ENCODE measurements around the gene SLC7A6.
"Not testable (repeated sequence)": the region's sequence is repeated elsewhere in the genome, so short reads cannot be mapped to it uniquely, and the experiment has no call there.

Gene SLC7A6

DNA sequence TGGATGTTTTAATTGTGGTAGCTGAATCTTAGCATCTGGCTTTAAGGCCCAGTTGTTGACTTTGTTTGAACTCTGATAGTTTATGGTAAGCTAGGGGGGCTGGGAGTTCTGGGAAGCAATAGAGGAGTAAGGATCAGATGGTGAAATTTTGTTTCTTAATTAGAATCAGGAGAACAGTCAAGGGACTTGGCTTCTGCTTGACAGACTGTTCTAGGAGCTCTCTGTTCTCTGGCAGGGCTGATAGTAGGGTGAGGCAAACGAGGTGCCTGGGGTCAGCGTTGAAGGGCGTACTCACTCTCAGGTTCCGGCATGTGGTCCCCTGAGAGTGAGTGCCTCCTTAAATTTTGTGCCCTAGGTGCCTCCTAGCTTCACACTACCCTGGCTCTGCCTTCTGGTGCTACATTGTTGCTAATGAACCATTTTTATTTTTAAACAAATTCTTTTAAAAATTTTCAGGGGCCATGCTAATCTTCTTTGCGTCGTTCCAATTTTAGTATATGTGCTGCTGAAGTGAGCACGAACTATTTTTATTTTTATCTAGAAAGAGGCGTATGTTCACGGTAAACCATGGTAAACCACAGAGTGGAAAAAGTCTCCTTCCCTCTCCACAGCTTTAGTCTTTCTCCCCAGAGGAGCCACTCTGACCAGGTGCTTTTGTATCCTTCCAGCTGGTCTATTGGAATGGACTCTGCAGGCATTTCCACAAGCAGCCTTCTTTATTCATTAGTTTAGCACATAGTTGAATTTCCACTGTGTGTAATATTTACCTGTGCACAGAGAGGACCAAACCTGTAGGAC is 19.7 kb downstream of the SLC7A6 start:
- DNase-seq (ENCODE audit: low read depth in 2 of 2) = no peak

DNA sequence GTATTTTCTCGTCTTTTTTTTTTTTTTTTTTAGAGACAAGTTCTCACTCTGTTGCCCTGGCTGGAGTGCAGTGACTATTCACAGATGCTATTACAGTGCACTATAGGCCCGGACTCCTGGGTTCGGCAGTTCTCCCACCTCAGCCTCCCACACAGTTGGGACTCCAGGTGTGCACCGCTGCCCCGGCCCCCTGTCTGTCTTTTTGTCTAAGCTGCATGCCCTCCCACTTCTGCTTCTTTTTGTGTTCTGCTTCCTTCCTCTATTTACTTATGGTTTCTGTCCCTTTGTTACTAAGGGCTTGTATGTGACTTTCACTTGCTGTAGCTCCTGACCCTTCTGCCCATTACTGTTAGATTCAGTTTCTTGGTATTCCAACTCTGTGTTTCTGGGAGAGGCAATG is 20.5 kb downstream of the SLC7A6 start:
- DNase-seq (ENCODE audit: low read depth in 2 of 2) = no peak

- no peak for DNase-seq (ENCODE audit: low read depth in 2 of 2)
Measured at GRCh38 chr16:68285683-68286082, 21.4 kb downstream of the SLC7A6 start.

- no peak for DNase-seq (ENCODE audit: low read depth in 2 of 2)
Measured at GRCh38 chr16:68286153-68287074, 22.1 kb downstream of the SLC7A6 start.

- no peak for DNase-seq (ENCODE audit: low read depth in 2 of 2)
Measured at GRCh38 chr16:68287276-68288251, 23.2 kb downstream of the SLC7A6 start.

DNA sequence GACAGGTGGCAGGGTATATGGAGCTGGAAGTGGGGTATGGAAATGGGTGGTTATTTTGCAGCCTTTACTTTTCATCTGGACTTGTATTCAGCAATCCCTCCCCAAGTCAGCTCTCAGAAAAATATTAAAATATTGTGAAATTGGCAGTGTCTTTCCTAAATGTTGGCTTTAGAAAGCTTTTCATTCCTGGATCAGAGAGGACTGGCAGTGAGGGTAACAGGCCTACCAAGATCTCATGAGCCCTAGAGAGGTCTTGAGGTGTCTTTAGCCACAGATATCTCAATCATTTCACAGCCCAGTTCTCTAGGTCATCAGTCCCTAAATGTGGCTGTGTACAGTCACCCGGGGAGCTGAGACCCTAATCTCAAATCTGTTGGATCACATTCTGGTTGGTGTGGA is 23.9 kb downstream of the SLC7A6 start:
- DNase-seq (ENCODE audit: low read depth in 2 of 2) = no peak

- DNase-seq (ENCODE audit: low read depth in 2 of 2) = not testable (repeated sequence)
Measured at GRCh38 chr16:68288796-68289195, 24.5 kb downstream of the SLC7A6 start.

DNA sequence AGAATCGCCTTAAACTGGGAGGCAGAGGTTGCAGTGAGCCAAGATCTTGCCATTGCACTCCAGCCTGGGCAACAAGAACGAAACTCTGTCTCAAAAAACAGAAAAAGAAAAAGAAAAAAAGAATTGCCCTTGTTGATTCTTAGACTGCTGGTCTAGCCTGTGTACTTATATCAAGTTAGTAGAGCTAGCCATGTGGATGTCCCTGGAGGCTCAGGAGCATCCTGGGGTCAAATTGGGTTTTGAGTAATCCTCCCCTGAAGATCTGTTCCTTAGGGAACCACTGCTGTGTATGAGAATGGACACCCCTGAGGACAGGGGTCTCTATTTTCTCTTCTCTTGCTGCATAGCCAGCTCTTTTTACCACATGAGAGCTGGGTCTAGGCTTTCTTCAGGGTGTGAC is 24.9 kb downstream of the SLC7A6 start:
- DNase-seq (ENCODE audit: low read depth in 2 of 2) = no peak

- peak; percentile 40 to 62 for DNase-seq (ENCODE audit: low read depth in 2 of 2)
Measured at GRCh38 chr16:68289621-68290329, 25.4 kb downstream of the SLC7A6 start.

DNA sequence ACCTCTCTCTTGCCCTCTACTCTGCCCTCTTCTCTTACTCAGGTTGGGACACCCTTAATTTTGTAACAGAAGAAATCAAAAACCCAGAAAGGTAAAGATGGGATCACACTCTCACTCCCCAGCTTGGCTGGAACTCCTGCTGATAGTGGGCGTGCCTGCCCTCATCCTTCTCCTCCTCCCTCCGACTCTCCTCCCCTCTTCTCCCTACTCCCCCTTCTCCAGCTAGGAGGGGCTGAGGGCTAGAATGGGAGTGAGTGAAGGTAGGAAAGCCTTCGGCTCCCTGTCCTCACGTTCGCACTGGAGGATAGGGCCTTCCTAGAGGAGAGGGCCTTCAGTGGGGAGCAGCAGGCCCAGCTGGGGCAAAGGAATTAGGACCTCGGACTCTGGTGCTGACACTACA is 26.1 kb downstream of the SLC7A6 start:
- no peak for DNase-seq (ENCODE audit: low read depth in 2 of 2)

DNA sequence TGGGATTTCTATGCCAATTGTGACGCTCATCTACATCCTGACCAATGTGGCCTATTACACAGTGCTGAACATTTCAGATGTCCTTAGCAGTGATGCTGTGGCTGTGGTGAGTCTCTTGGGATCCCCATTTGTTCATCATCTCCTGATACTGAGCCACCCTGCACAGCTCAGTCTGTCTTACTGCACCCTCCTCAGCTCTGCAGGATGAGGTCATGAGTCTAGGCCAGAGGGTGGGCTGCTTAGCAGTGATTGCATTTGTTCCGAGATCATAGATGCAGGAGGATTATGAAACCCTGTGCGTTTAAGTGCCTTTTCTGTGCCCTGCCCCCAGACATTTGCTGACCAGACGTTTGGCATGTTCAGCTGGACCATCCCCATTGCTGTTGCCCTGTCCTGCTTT is 26.9 kb downstream of the SLC7A6 start:
- DNase-seq (ENCODE audit: low read depth in 2 of 2) = no peak

GRCh38 chr16:68292425-68292824 is 28.1 kb downstream of the SLC7A6 start:
- DNase-seq (ENCODE audit: low read depth in 2 of 2) = no peak

DNA sequence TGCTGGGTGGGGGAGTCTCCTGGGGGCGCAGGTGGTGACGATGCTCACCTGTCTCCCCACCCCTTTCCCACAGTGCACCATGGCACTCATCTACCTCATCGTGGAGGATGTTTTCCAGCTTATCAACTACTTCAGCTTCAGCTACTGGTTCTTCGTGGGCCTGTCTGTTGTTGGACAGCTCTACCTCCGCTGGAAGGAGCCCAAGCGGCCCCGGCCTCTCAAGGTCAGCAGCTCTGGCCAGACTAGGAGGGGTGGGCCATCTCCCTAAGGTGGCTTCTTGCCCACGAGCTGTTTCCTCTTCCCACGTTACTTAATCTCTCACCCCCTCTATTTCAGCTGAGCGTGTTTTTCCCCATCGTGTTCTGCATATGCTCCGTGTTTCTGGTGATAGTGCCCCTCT is 32.0 kb downstream of the SLC7A6 start:
- DNase-seq (ENCODE audit: low read depth in 2 of 2) = no peak

GRCh38 chr16:68296693-68297092 is 32.4 kb downstream of the SLC7A6 start:
- DNase-seq (ENCODE audit: low read depth in 2 of 2) = no peak

DNA sequence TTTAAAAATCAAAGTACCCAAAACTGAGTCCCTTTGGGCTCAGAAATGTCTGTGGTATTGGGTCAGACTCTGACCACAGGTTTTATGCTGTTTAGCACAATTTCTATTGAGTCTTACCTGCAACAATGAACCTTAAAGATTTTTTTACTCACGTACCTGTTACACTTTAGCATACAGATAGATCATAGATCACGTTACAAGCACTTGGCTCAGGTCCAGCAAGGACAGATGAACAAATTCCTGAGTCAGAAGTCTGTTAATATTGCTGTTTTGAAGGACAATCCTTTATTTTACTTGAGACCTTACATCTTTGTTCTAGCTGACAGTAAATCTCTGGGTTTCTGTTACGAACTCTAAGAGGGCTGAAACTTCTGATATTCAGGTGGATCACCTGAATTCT is 33.6 kb downstream of the SLC7A6 start:
- no peak for DNase-seq (ENCODE audit: low read depth in 2 of 2)

DNA sequence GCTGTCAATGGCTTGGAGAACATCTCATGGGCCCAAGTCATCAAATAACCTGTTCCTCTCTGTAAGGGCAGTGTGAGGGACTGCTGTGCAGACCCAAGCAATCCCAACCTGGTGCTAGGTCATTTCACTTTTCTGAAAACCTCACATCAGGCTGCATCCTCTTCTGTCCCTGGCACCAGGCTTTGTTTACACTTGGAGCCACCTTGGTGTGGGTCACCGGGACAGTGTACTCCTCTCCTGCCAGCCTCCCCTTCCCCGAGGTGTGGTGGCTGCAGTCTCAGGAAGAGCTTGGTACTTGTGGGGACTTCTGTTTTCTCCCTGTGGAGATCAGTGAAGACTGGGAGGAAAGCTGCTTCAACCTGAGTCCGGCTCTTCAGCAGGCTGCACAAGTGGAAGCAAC is 34.0 kb downstream of the SLC7A6 start:
- DNase-seq (ENCODE audit: low read depth in 2 of 2) = no peak

- DNase-seq (ENCODE audit: low read depth in 2 of 2) = no peak
Measured at GRCh38 chr16:68298907-68299561, 34.7 kb downstream of the SLC7A6 start.

DNA sequence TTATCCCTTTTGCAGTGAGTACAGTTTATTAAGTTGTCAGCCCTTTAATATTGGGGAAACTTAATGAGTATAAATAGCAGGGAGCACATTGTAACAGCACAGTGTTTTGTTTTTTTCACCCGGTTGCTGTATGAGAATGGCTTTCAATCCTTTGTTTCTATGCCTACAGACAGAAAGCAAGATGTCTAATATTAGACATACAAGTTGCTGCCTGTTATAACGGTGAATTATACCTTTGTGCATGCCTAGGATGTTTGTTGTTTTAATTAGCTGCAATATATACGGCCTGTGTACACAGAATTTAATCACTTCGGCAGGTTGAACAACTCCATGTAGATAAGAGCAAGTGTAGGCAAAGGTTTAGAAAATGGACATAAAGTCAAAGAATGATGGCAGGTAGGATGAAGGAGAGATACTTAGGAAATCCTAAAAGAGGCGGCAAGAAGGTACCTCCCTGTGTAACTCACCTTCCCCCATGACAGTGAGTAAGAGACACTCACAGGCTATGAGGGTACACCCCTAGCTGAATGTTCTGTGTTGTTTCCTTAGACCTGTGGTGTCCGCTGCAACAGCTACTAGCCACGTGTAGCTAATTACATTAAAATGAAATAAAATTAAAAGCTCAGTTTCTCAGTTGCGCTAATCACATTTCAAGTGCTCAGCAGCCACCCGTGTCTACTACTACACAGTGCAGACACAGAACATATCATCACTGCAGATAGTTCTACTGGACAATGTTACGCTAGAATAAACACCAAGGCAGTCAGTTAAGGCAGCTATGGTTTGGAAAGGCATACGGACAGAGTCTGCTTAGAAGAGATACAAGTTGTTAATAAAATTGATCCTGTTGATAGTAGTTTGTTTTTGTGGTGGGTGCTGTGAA is 35.5 kb downstream of the SLC7A6 start:
- no peak for DNase-seq (ENCODE audit: low read depth in 2 of 2)

GRCh38 chr16:68300734-68301459 is 36.6 kb downstream of the SLC7A6 start:
- DNase-seq (ENCODE audit: low read depth in 2 of 2) = no peak

Data from stimulated activated CD8-positive, alpha-beta memory T cell treated with anti-CD3 and anti-CD28 coated beads, Interleukin-15, amount 100 ng/mL, for 48 hours (primary cell).